NCI-H2081 (cell line): ENCODE measurements around the gene SPTSSB.

Experiments
- DNase-seq, 2 experiments: peaks; one replicate each; lab custom pipeline; 2025; lab: John Stamatoyannopoulos, UW

SPTSSB gene

DNA sequence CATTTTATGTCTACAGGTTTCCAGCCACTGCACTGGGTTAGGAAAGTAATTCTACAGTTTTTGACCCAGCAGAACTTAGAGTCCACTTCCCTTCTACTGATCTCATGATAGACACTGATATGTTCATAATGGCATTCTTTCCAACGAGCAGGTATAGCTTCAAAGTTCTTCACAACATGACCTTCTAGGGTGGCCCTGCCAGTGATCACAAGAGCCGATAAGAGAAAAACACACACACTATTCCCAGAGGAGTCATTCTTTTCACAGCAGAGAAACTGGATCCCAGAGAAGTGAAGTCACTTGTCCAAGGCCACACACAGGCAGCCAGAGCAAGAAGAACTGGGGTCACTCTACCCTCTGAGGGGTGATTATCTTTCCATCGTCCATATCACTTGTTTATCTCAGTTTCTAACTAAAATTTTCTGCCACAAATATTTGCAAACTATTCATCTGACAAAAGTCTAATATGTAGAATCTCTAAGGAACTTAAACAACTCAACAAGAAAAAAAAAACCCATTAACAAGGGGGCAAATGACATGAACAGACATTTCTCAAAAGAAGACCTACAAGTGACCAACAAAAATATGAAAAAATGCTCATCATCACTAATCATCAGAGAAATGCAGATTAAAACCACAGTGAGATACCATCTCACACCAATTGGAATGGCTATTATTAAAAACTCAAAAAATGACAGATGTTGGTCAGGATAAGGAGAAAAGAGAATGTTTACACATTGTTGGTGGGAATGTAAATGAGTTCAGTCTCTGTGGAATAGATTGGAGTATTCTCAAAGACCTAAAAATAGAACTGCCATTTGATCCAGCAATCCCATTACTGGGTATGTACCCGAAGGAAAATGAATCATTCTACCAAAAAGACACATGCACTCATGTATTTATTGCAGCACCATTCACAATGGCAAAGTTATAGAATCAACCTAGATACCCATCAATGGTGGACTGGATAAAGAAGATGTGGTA, 31.5 kb downstream of the SPTSSB start:
- no peak for DNase-seq

- DNase-seq = no peak
Measured at GRCh38 chr3:161337311-161337710, 34.0 kb downstream of the SPTSSB start.

DNA sequence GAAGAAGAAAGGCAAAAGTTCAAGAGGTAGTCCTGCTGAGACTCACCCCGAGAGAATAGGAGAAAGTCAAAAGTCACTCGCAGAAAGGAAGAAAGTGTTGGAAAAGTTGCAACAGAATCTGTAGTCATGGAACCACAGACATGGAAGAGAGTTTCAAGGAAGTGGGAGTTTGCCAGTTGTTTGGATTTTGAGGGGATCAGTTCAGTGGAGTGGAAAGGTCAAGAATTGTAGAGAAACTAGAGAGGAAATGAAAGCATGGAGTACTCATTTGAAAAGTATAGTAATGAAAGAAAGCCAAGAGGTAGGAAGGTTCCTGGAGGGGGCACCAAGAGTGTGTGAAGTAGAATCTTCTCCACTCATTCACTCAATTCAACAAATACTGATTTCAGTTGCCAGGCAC, 34.7 kb downstream of the SPTSSB start:
- no peak for DNase-seq

- no peak for DNase-seq
Measured at GRCh38 chr3:161333696-161334095, 37.6 kb downstream of the SPTSSB start.

DNA sequence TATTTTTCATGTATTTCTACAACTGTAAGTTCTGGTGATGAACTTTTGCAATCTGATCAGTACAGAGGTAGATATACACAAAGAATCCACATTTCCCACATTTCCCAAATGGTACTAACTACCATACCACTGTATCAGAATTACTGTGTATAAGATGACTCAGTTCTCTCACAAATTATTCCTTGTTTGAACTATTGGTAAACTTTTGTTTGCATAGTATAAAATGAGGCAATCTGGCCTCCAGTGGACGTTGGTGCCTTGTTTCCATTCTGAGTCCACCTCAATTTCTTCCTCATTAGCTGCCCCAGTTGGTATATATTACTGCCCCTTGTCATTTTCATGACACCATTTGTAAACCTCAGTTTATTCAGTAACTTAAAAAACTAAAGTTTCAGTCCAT, 38.5 kb downstream of the SPTSSB start:
- no peak for DNase-seq

DNA sequence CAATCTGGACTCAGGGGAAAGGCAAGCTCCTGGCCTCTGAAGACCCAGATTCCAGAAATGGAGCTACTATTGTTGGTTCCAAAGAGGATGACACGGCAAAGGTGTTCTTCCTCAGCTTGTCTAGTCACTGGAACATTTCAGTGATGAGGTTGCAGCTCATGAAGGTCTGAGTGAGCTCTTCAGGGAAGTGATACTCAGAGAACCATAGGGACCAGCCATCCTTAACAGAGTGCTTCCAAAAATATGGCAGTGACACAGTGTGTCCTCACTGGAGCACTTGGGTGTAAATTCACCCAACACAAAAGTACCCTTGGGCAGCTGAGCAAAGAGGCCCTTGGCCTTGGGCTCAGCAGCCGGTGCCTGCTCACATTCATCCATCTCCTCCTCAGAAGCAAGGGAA, 46.3 kb downstream of the SPTSSB start:
- DNase-seq = no peak

DNA sequence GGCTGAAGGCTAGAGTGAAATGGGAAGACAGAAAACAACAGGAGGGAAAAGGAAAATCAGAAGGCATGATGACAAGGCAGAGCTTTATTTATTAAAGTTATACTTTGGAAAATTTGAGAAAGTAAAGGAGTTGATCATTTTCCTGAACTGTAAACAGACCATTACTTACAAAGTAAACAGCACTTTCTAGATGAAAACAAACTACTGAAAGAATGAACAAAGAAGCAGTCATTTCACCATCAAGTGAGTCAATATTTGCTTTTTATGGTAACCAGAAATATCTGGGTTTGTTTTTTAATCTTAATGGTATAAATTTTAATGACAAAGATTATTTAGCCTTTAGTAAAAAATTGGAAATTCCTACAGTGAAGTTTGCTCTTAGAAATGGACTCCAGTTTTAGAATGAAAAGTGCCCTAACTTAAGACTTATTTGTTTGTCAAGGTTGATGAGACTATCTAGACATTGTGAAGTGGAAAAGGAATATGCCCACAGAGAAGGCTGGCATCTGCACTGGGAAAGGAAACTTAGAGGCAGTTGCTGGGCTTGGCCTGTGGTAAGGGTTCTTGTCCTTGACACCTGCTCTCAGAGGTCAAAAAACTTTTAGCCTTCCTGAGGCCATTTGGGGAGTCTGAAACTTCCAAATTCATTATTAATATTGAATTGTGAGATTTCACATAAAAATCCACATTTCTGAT, 47.2 kb downstream of the SPTSSB start:
- no peak for DNase-seq

GRCh38 chr3:161322781-161323568, 48.3 kb downstream of the SPTSSB start:
- DNase-seq = peak in 1 of 2 experiments; percentile 44

GRCh38 chr3:161320837-161321236, 50.5 kb downstream of the SPTSSB start:
- DNase-seq = no peak

DNA sequence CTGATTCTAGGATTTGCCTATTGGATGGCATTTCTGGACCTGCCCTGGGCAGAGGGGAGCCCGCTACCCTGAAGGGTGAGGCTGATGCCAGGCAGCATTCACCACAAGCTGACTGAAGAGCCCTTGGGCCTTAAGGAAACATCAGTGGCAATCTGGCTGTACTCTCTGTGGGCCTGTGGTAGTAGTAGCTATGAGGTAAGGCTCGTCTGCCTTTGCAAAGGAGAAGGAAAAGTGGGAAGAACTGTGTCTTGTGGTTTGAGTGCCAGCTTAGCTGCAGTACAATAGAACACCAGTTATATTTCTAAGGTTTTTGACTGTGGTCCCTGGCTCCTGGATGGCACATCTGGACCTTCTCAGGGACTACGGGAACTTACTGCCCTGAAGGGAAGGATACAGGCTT, 51.5 kb downstream of the SPTSSB start:
- no peak for DNase-seq

DNA sequence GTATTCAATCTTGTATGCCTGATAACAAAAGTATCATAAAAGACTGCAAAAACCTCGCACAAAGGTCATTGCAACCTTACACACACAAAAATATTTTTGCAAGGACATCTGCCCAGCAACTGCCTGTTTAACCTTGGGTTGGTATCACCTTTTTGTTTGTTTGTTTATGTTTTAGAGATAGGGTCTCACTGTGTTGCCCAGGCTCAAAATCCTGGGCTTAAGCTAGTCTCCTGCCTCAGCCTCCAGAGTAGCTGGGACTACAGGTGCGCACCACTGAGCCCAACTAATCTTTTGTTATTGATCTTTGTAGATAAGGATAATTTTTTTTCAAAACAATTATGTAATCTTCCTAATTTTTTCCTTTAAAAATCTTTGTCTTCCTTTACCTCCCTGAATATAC, 54.2 kb downstream of the SPTSSB start:
- no peak for DNase-seq

DNA sequence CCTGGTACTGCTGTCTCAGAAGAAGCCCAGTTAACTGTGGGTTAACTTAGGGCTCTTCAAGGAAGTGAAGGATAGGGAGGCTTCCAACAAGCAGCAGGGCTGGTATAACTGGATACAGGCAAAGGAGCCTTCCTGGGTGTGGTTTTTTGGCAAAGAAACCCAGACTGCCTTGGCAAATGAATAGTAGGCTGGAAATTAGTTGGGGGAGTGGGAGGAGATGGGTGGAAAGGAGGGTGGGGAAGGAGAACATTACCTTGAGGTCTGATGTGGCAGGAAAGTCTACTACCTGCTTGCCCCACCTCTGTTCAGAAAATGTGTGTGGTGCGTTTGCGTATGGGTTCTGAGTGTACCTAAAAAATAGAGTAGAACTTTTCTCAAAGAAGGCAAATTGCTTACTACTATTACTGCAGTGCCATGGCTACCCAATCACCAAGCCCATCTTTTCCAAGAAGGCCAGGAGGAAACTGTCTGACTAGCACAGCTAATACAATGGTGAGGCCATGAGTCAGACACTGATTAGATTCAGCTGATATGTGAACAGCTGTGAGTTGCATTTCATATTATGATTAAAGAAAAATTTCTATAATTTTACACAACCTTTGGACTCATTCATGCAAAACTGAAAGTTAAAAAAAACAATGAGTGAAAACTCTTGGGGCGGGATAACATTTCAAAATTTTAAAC, 55.2 kb downstream of the SPTSSB start:
- DNase-seq = no peak

- no peak for DNase-seq
Measured at GRCh38 chr3:161314836-161315395, 56.4 kb downstream of the SPTSSB start.

DNA sequence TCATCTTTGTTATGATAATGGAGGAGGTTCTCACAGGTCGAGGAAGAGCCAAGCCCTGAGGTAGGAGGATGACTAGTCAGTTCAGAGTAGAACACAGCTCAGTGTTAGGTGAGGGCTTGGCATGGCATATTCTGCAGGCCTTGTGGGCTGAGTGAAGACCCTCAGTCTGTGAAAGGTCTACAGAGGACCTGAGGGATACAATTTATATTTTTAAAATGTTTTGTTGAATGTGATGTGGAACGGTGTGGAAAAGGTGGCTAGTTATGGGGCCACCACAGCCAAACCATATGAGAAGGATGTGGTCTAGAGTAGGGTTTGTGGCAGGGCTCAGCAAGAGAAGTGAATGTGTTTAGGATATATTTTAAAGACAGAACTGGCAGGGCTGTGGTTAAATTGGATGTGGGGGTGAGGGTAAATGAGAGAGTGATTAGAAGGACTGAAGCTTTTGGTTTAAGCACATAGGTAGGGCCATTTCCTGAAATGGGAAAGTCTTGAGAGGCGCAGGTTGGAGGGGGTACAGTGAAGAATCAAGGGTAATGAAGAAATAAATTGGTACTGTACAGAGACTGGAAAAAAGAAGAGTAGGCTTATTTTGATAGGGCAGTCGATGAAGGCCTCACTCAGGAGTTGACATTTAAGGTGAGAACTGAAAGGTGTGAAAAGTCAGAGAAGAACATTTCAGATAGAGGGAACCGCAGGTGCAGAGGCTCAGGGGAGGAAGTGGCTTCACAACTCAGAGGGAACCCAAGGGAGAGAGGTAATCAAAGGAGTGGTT, 60.5 kb downstream of the SPTSSB start:
- DNase-seq = no peak

DNA sequence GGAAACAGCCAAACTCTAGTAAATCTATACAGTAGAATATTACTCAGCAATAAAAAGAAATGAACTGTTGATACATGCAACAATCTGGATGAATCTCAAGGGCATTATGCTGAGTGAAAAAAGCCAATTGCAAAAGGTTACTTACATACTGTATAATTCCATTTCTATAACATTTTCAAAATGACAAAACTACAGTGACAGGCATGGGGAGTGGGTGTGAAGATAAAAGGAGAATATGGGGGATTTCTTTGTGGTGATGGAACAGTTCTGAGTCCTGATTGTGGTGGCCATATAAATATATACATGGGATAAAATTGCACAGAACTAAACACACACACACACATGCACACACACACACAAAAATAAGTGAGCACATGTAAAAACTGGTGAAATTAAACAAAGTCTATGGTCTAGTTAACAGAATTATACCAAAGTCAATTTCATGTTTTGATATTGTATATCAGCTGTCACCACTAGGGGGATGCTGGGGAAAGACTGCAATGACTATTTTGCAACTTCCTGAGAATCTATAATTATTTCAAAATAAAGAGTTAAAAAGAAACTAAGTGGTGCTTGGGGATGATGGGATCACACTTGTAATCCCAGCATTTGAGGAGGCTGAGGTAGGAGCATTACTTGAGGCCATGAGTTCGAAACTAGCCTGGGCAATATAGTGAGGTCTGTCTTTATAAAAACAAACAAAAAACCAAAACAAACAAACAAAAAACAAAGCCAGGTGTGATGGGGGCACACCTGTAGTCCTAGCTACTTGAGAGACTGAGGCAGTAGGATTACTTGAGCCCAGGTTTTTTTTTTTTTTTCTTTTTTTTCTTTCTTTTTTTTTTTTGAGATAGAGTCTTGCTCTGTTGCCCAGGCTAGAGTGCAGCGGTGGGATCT, 66.0 kb downstream of the SPTSSB start:
- DNase-seq = no peak

- DNase-seq = no peak
Measured at GRCh38 chr3:161296814-161297213, 74.5 kb downstream of the SPTSSB start.

GRCh38 chr3:161295325-161295724, 76.0 kb downstream of the SPTSSB start:
- DNase-seq = no peak
